ENCODE data around the gene RAB11FIP5. TPM values are rescaled to one million over a fixed set of nuclear protein-coding genes. Genes with fewer than 3 reads are reported as not detected.

The RAB11FIP5 gene
- total and polyA plus RNA-seq, 9 of the 15 experiments (the other 6 are each of a cell fraction or from before 2014, with no cell fraction given): 1.7 to 14.4 (median 6.4) TPM

- H3K4me2 ChIP-seq (ENCODE audit: insufficient read depth, low read length): peak overlapping the region; percentile 71
- BruUV-seq (replicated peaks): no TSS peak
- ATAC-seq (peak; percentile 21), DNase-seq (ENCODE audit: extremely low read depth in 1 of 4, low spot score in 3 of 4) (no peak), FAIRE-seq (no peak)
- no peaks in the 10 kb centered on the region for H3K27me3 ChIP-seq (ENCODE audit: control insufficient read depth in 2 of 2, insufficient read depth in 2 of 2, low read length in 2 of 2)
- peak overlapping the region; percentile 60 to 91 for H3K9ac ChIP-seq (ENCODE audit: insufficient read depth in 1 of 2, low read depth in 2 of 2, low read length in 2 of 2)
- H4K20me1 ChIP-seq (replicated peaks; ENCODE audit: control insufficient read depth, insufficient read depth, low read length): no peaks in the 10 kb centered on the region
- H3K4me1 ChIP-seq (replicated peaks in 1 of 2; ENCODE audit: control insufficient read depth in 2 of 2, insufficient read depth in 2 of 2, low read length in 2 of 2): peaks cover 19 to 48% of the 10 kb centered on the region in 2 experiments; a peak in 4 of 5 replicates
- peak overlapping the region; percentile 80 for H3K27ac ChIP-seq (ENCODE audit: extremely low read depth, low read depth, low read length)
- ChIA-PET CTCF (ENCODE audit: low intra/inter-chr PET ratio) (no interaction called here), POLR2A (interaction anchor here (0.6 to 1.9 kb wide), 7 partner anchors 8 to 1988 kb away, joined by 3 to 6 read pairs (median 3); no protein-coding TSS in a partner anchor)
- intact Hi-C loops (cut with micrococcal nuclease) (no loop called here), in situ Hi-C loops (cut with MboI) (no loop called here)
- no peaks in the 10 kb centered on the region for H3K9me3 ChIP-seq (replicated peaks; ENCODE audit: control insufficient read depth, insufficient read depth, low read depth, low read length)
- H3K9me1 ChIP-seq (ENCODE audit: control insufficient read depth, insufficient read depth, low read length): no peaks in the 10 kb centered on the region
- peak overlapping the region; percentile 35 for H2AFZ ChIP-seq (ENCODE audit: low read depth, low read length)
- H3K36me3 ChIP-seq (ENCODE audit: control insufficient read depth, insufficient read depth, low read length): peaks cover 19% of the 10 kb centered on the region
- WGBS (ENCODE audit: insufficient coverage, low coverage, missing lambda C conversion rate): 31% methylated on average over 4 of the region's 4 CpGs
- peaks cover 71% of the 10 kb centered on the region for H3K79me2 ChIP-seq (ENCODE audit: control insufficient read depth, insufficient read depth, low read length)
- no peak overlapping the region for H3K4me3 ChIP-seq
- TF ChIP-seq PRDM10 (IDR thresholded peaks at IDR 0.05; ENCODE audit: partially characterized antibody): peak; percentile 6
- no peak for TF ChIP-seq NELFE (IDR thresholded peaks at IDR 0.05; ENCODE audit: insufficient read depth, insufficient read length)
- TF ChIP-seq PKNOX1 (IDR thresholded peaks at IDR 0.05): peak; percentile 77
- TF ChIP-seq AFF1 (IDR thresholded peaks at IDR 0.05; ENCODE audit: low read depth in 1 of 2, partially characterized antibody in 2 of 2): peak in 1 of 2 experiments; percentile 72
- TF ChIP-seq HBP1 (CRISPR knock-in tag; IDR thresholded peaks at IDR 0.05): no peak
- no peak for TF ChIP-seq LCOR (CRISPR knock-in tag; IDR thresholded peaks at IDR 0.05)
- no peak for TF ChIP-seq POLR2B (IDR thresholded peaks at IDR 0.05; ENCODE audit: low read depth, partially characterized antibody)
- 0 out of 2 replicates have a peak, but pooled peaks have one; percentile 0 for TF ChIP-seq MIER1 (IDR thresholded peaks at IDR 0.05; ENCODE audit: low read depth)
- TF ChIP-seq TGIF2 (CRISPR knock-in tag; IDR thresholded peaks at IDR 0.05): no peak
These were observed 49.3 kb downstream of the RAB11FIP5 start for GRCh38 chr2:73063472-73063871.
